GM18511 (cell line): ENCODE results near the gene IFITM5.
"Not testable (repeated sequence)": the region's sequence is repeated elsewhere in the genome, so short reads cannot be mapped to it uniquely, and the experiment has no call there.

Source experiments
- ATAC-seq: cut with Tn5 transposase; IDR thresholded peaks from one replicate; pipeline ENCODE4 v1.9.1; 2021; ENCODE audit warnings: mild to moderate bottlenecking, moderate library complexity; ENCODE audit not compliant: unreplicated experiment

The IFITM5 gene

DNA sequence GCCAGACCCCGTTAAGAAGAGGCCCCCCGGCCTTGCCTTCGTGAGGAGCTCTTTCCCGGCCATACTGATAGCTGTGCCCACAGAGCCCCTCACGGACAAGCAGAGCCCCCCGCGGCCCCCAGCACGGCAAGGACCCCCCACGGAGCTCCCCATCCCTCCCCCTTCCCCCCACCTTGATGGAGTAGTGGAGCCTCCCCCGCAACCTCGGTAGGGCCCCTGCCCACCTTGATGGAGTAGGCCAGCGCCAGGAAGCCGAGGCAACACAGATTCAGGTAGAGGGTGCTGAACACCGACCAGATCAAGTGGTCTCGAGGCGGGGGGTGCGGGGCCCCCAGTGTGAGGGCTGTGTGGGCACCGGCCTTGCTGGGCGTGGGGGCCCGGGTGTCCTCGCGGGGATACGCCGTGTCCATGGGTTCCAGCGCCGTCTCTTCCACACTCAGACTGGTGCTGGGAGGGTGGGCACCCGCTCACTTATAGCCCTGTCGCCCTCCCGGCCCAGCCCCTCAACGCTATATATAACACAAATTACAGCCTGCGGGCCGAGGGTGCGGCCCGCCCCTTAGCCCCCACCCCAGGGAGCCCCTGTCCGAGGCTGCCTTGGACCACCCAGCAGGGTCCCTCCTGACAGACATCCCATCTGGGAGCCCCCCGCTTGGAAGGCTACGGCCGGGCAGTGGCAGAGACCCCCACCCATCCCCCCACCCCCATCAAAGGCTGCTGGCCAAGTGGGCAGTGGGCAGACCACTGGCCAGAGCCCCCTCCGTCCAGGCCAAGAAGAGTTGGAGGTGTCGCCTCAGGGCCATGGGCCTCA lies at the start of gene IFITM5:
IFITM5 (minus strand) TSS at position 446 of the 811 bp plus-strand sequence; CDS start at position 410, 36 bp downstream.
- no peak for ATAC-seq

DNA sequence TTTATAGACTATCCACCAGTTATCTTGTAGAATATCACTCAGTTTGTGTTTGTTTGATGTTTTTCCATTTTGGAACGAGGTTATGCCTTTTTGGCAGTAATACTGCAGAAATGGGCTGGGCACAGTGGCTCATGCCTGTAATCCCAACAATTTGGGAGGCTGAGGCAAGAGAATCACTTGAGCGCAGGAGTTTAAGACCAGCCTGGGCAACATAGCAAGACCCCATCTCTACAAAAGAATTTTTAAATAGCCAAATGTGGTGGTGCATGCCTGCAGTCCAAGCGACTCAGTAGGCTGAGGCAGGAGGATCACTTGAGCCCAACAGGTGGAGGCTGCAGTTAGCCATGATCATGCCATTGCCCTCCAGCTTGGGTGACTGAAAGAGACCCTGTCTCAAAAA lies 47.2 kb upstream of the IFITM5 start:
- no peak for ATAC-seq

DNA sequence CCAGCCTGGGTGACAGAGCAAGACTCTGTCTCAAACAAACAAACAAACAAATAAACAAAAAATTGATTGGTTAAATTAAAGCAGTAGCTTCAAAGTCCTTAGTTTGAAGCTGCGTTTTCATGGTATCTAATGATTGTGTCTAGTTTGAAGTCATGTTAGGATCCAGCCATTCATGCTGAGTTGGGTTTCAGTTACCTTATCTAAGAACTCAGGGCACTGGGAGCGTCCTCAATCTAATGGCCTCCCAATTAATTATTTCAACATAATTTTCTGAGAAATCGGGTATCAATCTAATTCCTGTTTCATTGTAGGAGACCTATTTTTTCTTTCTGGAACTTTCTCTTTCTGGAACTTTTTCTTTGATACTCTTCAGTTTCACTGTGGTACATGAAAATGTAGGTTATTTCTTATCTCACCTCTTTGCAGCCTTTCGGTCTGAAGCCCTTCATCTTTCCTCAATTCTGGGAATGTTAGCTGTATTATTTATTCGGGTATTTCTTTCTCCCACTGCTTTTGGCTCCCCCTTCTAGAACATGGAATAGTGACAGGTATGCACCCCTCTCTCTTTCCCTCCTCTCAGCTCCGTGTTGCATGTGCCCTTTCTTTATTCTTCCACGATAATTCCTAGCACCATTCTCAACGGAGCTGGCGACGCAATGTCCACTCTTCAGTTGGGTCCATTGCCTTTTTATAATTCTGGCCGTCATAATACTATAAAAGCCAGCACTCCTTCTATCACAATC lies 45.7 kb upstream of the IFITM5 start:
- ATAC-seq: no peak

DNA sequence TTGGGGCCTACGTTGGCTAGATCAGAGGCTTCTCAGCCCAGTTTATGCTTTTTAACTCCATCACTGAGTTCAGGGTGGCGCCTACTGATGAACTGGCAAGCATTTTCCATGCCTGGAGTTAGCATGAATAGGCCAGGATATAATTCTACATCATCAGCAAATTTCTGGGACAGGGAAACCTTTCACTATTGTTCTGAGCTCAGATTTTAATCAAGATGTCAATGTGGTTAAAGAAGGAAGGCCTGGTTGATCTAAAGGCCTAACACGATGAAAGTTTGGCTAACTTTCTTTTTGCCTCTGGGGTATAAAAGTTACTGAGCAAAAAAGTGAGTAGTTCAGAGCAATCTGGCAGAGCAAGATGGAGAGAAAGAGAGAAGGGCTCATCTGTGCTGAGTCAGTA lies 43.0 kb upstream of the IFITM5 start:
- no peak for ATAC-seq

DNA sequence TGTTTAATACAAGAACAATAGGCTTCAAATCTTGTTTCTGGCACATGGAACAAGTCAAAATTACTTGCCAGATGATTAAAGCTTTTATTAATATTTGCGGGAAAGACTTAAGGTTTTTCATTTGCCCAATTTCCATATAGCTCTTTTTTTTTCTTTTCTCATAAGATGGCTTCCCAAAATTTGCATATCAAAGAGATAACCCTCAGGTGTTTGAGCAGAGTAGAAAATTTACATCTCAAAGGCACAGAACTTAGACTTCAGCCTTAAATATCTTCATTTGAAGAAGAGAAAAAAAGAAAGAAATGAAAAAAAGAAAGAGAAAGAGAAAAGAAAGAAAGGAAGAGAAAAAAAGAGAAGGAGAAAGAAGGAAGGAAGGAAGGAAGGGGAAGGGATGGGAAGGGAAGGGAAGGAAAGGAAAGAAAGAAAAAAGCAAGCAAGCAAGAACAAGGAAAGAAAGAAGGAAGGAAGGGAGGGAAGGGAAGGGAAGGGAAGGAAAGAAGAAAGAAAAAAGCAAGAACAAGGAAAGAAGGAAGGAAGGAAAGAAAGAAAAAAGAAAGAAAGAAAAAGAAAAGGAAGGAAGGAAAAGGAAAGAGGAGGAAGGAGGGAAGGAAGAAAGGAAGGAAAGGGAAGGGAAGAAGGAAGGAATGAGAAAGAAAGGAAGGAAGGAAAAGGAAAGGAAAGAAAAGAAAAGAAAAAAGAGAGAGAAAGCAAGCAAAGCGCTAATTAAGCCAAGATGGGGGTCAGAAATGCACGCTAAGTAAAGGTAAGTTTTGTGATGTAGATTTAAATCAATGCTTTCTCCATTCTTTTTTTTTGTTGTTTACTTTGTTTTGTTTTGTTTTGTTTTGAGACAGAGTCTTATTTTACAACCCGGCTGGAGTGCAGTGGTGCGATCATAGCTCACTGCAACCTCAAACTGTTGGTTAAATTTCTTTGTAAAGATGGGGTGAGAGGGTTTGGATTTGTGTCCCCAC lies 41.5 kb upstream of the IFITM5 start:
- ATAC-seq: no peak

DNA sequence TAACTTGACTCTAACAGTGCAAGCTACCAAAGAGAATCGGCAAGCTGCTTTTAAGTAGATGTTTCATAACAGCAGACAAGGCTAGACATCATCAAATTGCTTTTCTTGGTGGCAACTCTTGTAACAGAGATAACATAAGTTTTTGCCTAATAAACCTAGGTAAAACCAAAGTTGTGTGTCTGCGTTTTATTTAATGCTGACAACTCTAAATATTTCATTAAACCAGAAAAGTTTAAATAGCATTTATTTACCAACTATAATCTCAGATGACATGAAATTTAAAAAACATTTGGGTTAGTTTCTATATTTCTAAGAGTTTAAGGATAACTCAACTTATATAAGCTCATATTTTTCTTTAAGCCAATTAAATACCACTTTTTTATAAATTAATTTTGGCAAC lies 40.6 kb upstream of the IFITM5 start:
- ATAC-seq: no peak

DNA sequence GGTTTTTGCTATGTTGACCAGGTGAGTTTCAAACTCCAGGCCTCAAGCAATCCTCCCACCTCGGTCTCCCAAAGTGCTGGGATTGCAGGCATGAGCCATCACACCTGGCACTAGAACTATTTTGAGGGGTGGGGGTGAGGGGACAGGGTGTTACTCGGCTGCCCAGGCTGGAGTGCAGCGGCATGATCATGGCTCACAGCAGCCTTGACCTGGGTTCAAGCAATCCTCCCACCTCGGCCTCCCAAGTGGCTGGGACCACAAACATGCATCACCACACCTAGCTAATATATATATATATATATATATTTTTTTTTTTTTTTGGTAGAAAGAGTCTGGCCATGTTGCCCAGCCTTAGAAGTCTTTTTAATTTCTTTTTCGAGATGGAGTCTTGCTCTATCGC lies 38.4 kb upstream of the IFITM5 start:
- no peak for ATAC-seq

DNA sequence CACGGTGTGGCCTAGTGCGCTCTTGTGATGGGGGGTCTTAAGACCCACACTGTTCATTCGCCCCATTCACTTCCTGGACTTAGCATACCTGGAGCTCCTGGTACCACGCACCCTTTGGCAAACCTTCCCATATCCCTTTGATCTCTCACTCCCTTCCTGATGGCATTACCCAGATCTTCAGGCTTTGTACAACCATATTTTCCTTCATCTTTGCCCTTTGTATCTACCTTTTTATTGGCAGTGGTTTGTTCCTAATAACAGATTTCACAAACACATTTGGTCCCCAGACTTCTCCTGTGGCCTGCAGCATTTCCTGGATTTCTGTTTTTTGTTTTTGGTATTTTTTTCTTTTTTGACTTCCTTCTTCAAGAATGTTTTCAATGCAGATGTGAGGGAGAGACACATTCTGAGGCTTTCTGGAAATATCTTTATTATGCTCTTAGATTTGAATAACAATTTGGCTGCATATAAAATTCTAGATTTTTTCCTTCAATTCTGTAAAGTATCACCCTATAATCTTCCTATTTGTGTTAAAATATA lies 37.4 kb upstream of the IFITM5 start:
- no peak for ATAC-seq

DNA sequence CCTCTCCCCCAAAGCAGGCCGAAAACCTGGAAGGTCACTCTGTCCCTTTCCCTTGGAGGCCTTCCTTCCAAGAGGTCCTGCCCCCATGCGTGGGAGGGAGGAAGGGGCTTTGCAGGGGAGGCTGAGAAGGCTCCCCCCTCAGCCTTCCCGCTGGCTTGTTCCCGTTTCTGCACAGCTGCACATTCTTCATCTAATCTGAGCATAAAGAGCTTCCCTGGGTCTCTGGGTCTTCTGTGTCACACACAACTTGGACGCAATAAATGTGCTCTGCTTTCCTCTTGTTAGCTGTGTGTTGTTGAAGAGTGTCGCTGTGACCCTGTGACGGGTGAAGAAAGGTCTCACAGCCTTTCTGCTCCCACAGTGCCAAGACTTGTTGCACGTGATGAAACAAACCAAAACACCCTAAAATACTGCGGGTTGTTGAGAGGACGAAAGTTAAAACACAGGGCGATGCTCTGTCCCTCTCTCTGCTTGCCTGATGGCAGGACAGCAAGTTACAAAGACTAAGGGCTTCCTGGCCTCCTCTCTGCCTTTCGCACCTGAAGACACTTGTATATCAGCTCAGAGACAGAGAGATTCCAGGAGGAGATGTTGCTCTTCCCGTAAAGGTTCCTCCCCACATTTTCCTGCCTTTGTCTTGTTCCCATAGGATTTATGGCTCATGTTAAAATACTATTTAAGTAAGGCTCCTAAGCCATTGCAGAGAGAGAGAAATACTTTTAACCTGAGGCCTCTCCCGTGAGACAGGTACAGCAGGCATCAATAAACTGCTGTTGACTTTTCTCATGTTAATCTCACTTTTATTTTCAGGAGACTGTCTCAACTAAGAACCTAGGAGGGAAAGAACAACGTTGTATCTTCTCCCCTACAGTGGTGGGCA lies 36.7 kb upstream of the IFITM5 start:
- ATAC-seq: no peak

DNA sequence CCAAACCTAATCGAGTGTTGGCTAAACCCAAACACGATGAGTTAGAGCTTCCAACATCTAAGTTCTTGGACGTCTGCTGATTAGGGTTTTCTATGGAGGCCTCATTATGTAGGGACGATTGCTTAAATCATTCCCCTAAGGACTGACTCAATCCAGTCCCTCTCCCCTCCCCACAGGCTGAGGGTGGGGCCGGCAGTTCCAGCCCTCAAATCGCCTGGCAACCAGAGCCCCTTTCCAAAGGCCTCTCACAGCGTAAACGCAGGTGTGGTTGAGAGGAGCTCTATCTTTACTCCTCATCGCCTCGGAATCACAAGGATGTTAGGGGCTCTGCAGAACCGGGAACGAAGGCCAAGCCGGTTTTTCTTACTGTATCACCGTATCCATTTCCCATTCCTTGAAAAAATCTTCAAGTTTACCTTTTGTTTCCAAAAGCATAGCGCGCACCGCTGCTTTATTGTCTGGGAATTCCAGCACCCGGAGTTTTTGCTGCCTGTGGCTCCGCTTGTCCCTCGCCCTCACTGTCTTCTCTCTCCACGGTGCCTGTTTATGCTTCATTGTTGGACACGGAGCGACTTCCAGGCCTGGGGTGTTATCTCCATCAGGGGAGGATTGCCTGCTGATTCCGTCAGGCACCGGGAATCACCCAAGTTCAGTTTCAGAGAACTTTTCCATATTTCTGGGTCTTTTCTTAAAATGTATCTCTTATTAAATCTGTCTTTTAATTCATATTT lies 35.1 kb upstream of the IFITM5 start:
- no peak for ATAC-seq

DNA sequence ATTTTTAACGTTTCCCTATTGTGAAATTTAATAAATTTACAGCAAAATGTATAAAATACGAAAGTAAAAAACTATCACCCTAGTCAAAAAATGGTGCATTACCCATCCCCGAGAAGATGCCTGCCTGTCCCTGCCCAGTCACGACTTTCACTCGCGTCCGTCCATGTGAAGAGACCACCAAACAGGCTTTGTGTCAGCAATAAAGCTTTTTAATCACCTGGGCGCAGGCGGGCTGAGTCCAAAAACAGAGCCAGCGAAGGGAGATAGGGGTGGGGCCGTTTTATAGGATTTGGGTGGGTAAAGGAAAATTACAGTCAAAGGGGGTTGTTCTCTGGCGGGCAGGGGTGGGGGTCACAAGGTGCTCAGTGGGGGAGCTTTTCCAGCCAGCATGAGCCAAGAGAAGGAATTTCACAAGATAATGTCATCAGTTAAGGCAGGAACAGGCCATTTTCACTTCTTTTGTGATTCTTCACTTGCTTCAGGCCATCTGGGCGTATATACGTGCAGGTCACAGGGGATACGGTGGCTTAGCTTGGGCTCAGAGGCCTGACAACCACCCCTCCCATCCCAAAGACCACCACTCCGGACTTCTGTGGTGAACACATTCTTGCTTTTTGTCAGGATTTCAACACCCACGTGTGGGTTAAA lies 34.4 kb upstream of the IFITM5 start:
- ATAC-seq: not testable (repeated sequence)

DNA sequence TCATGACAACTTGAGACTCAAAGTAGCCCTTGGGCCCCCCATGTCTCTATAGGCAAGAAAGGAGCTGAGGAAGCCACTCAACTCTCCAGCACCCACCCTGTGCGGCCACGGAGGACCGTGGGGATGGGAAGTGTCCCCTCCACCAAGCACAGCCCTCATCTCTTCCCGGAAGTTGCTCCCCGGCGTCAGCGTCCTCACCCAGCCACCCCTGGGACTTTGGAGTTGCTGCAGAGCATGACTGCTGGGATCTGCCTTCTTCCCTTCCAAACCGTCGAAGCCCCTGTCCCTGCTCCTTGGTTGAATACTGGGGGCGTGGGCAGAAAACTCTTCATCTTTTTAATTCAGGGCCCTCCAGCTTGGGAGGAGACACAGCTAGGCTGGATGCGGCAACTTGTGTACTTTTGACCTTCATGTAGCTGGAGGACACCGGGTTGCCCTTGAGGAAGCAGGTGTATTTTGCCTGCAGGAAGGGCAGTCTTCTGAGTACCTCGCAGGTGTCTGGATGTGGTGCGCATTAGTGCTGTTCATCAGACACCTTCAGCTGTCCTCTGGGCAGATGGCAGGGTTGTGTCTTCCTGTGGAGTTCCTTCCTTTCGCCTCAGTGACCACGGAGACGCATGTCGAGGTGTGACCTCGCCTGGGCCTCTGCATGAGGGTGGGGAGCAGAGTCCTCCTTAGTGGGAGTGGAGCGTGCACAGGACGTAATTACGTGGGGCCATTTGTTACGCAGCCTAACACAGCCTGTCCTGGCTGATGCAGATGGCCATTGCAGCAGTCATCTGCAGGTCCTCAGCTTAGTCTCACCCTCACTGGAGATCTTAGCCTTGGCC lies 33.5 kb upstream of the IFITM5 start:
- no peak for ATAC-seq

DNA sequence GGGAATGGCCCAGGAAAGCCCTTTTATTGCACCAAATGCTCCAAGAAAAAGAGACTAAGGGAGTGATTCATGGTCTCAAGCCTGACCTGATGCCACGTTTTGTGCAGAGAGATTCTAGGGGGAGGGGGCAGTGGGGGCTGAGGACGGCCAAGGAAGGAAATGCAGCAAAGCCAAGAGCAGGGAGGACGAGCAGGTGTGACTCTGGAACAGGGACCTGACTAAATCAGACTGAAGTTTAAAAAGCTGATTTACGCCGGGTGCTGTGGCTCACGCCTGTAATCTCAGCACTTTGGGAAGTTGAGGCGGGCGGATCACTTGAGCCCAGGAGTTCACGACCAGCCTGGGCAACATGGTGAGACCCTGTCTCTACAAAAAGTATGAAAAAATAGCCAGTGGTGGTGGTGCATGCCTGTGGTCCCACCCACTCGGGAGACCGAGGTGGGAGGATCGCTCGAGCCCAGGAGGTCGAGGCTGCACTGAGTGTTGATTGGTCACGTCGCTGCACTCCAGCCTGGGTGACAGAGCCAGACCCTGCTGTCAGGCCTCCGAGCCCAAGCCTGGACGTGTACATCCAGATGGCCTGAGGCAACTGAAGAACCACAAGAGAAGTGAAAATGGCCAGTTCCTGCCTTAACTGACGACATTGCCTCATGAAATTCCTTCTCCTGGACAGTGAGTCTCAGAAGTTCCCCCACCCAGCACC lies 32.2 kb upstream of the IFITM5 start:
- ATAC-seq: no peak

DNA sequence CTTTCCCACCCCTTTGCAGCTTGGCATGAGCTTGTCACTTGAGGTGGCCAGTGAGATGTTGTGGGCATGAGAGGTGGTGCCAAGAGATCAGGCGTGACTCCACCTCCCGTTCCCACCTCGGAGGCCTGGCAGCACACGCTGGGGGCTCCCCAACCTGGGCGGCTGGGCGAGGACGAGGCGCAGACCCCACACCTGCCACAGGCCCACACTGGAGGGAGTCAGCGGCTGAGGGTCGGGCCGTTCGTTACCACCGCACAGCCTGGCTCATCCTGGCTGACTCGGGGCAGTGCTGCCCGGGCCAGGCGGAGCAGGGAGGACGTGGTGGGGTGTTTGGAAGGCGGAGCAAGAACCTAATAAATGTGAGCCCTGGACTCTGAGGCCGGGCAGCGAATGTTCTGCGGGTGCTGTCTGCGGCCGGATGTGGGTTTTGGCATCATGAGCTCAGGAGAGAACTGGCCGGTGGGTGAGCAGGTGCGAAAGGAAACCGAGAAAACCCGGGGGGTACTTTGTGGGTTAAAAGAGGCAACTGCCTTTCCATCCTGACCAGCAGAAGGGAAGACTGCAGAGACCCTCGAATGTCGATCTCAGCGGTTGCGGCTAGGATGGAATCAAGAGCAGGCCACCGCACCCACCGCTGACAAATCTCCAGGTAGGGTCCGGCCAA lies 31.5 kb upstream of the IFITM5 start:
- no peak for ATAC-seq

DNA sequence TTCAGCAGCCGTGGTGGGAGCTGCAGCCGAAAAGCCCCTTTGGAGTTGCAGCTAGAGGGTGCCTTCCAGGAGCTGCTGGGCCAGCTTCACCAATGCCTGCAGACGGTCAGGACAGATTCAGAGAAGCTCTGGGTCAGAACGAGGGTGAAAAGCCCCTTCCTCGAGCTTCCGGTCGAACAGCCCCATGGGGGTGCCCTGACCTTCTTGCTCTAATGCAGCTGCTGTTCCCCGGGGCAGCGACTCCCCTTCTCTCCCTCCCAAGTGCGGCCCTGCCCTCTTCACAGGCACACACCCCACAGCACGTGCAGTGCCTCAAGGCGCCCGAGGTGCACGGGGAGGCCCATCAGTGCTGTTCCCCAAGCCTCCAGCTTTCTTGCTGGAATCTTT lies 31.0 kb upstream of the IFITM5 start:
- ATAC-seq: no peak

DNA sequence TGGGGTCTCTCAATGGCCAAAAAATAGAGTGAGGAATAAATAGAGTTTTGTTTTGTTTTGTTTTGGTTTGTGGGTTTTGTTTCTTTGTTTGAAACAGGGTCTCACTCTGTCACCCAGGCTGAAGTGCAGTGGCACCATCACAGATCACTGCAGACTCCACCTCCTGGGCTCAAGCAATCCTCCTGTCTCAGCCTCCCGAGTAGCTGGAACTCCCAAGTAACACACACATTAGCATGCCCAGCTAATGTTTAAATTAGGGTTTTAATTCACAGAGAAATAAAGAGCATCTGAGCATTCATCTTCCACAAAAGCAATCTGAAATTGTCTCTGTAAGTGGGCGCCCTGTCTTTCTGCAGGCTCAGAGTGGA lies 30.5 kb upstream of the IFITM5 start:
- no peak for ATAC-seq
